ENCODE measurements around the gene IRF5.

Gene IRF5

DNA sequence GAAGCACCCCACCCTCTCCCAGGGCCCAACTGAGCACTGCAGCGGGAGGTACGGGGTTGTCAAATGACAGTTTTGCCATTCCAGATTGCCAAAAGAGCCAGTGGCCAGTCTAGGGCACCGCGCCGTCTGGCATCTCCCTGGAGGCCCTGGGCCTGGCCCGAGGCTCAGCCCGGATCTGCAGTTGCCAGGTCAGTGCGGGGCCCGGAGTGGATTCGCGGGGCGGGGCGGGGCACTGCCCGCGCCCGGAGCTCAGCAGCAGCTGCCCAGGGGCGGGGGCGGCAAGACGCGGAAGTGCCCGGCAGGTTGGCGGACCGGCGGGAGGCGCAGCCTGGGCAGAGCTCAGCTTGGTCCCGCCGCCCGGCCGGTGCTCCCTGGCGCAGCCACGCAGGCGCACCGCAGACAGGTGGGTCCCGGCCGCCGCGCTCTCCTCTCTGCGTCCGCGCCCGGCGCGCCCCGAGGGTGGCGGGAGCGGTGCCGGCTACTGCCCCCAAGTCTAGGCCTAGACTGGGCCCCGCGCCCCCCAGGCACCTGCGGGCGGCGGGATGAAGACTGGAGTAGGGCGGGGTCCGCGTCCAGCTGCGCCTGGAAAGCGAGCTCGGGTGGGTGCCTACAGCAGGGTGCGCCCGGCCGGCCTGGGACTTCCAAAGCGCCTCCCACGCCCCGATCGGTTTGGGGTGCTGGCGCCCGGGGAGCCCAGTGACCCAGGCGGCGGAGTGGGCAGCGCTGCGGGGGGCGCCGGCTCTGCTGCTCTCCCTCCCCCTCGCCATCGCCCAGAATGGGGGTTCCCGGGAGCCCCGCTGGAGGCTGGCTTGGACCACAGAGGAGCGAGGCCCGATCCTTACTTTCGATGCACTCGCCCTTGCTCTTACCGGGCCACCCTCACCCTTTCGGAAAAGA, at the start of gene IRF5:
IRF5 (plus strand) TSS at position 281 of the 897 bp plus-strand sequence. CDS start 4,155 bp downstream, outside the sequence.
- DNase-seq (ENCODE audit: extremely low spot score) = no peak

GRCh38 chr7:128888039-128888755, 49.5 kb upstream of the IRF5 start:
- no peak for DNase-seq (ENCODE audit: extremely low spot score)
- CTCF ChIA-PET = no interaction called here
- POLR2A ChIA-PET = no interaction called here
- no peak for TF ChIP-seq PKNOX1 (IDR thresholded peaks at IDR 0.05)
- TF ChIP-seq FOXM1 (IDR thresholded peaks at IDR 0.05; ENCODE audit: borderline replicate concordance) = no peak
- no peak for TF ChIP-seq HDGF (IDR thresholded peaks at IDR 0.05; ENCODE audit: borderline replicate concordance)
- TF ChIP-seq TARDBP (IDR thresholded peaks at IDR 0.05) = no peak
- TF ChIP-seq FOXK2 (IDR thresholded peaks at IDR 0.05) = no peak
- no peak for TF ChIP-seq L3MBTL2 (conservative IDR thresholded peaks at IDR 0.05)
- TF ChIP-seq NFRKB (IDR thresholded peaks at IDR 0.05) = no peak
- TF ChIP-seq BHLHE40 (IDR thresholded peaks at IDR 0.05; ENCODE audit: borderline replicate concordance) = no peak
- no peak for TF ChIP-seq ARNT (IDR thresholded peaks at IDR 0.05)
- no peak for TF ChIP-seq FOXA1 (IDR thresholded peaks at IDR 0.05)
- TF ChIP-seq SP1 (IDR thresholded peaks at IDR 0.05) = no peak
- no peak for TF ChIP-seq SUZ12 (IDR thresholded peaks at IDR 0.05)
- no peak for TF ChIP-seq LEF1 (IDR thresholded peaks at IDR 0.05; ENCODE audit: borderline replicate concordance)

More for the DNA sequence above, at the start of gene IRF5:
- ChIA-PET CTCF (no interaction called here), POLR2A (no interaction called here)
- TF ChIP-seq SUZ12 (IDR thresholded peaks at IDR 0.05) (no peak), LEF1 (IDR thresholded peaks at IDR 0.05; ENCODE audit: borderline replicate concordance) (no peak), ARNT (IDR thresholded peaks at IDR 0.05) (no peak), ZNF384 (IDR thresholded peaks at IDR 0.05) (no peak), TARDBP (IDR thresholded peaks at IDR 0.05) (no peak), PKNOX1 (IDR thresholded peaks at IDR 0.05) (no peak), CTBP1 (IDR thresholded peaks at IDR 0.05; ENCODE audit: borderline replicate concordance) (no peak), BHLHE40 (IDR thresholded peaks at IDR 0.05; ENCODE audit: borderline replicate concordance) (no peak), SP1 (IDR thresholded peaks at IDR 0.05) (no peak), FOXK2 (IDR thresholded peaks at IDR 0.05) (no peak)

GRCh38 chr7:128888756-128889095, 49.0 kb upstream of the IRF5 start:
- DNase-seq (ENCODE audit: extremely low spot score) = no peak
- ChIA-PET CTCF (interaction anchor here (0.6 kb wide), 1 partner anchor 23 kb away, joined by 3 read pairs; no protein-coding TSS in a partner anchor), POLR2A (no interaction called here)
- no peak for TF ChIP-seq SUZ12 (IDR thresholded peaks at IDR 0.05)
- no peak for TF ChIP-seq BHLHE40 (IDR thresholded peaks at IDR 0.05; ENCODE audit: borderline replicate concordance)
- no peak for TF ChIP-seq FOXK2 (IDR thresholded peaks at IDR 0.05)
- TF ChIP-seq CTBP1 (IDR thresholded peaks at IDR 0.05; ENCODE audit: borderline replicate concordance) = no peak
- TF ChIP-seq NFRKB (IDR thresholded peaks at IDR 0.05) = no peak
- TF ChIP-seq ARNT (IDR thresholded peaks at IDR 0.05) = no peak

- POLR2A ChIA-PET = no interaction called here
- CTCF ChIA-PET = interaction anchor here (0.6 kb wide), 1 partner anchor 23 kb away, joined by 3 read pairs; no protein-coding TSS in a partner anchor
- no peak for DNase-seq (ENCODE audit: extremely low spot score)
- no peak for TF ChIP-seq ZNF384 (IDR thresholded peaks at IDR 0.05)
- no peak for TF ChIP-seq TARDBP (IDR thresholded peaks at IDR 0.05)
- no peak for TF ChIP-seq ELF4 (IDR thresholded peaks at IDR 0.05)
Observed at GRCh38 chr7:128889121-128889520, 48.6 kb upstream of the IRF5 start.

GRCh38 chr7:128890306-128891109, 47.2 kb upstream of the IRF5 start:
- CTCF ChIA-PET = no interaction called here
- POLR2A ChIA-PET = no interaction called here
- no peak for DNase-seq (ENCODE audit: extremely low spot score)
- TF ChIP-seq NFRKB (IDR thresholded peaks at IDR 0.05) (no peak), TARDBP (IDR thresholded peaks at IDR 0.05) (no peak), HDGF (IDR thresholded peaks at IDR 0.05; ENCODE audit: borderline replicate concordance) (no peak), ZNF384 (IDR thresholded peaks at IDR 0.05) (no peak), SP1 (IDR thresholded peaks at IDR 0.05) (no peak)

DNA sequence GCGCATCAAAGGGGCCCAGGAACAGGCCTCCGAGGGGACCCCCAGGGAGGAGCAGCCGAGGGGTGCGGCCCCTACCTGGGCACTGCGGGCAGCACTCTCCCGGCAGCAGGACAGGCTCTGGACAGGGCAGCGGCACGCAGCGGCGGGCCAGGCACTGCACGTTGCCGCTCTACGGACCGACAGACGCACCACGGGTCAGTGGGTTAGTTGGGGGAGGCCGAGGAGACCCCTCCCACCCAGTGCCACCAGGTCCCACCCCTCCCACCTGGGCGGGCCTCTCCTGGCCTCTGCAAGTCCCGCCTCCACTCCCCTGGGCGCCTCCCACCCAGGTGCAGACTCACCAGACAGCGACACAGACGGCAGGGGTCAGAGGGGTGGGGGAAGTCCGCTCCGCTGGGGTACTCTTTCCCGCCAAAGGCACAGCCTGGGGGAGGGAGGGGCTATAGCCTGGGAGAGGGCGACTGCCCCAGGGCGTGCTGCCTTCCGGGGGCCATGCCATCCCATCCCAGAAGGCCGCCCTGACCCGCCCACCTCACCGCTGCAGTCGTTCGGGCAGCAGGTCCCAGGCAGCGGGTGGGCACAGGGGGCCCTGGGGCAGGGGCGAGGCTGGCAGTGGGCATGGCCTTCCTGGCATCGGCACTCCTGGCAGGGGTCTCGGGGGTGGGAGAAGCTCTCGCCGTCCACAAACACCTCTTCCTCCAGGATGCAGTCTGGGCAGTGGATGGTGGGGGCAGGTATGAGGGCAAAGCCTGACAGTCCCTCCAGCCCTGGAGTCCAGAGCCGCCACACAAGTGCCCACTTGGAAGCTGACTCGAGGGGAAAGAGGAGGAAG, 46.4 kb upstream of the IRF5 start:
- DNase-seq (ENCODE audit: extremely low spot score) = no peak
- TF ChIP-seq SUZ12 (IDR thresholded peaks at IDR 0.05) (no peak), HDGF (IDR thresholded peaks at IDR 0.05; ENCODE audit: borderline replicate concordance) (no peak), NFRKB (IDR thresholded peaks at IDR 0.05) (no peak), ZNF384 (IDR thresholded peaks at IDR 0.05) (no peak), TARDBP (IDR thresholded peaks at IDR 0.05) (no peak), CTBP1 (IDR thresholded peaks at IDR 0.05; ENCODE audit: borderline replicate concordance) (no peak), FOXK2 (IDR thresholded peaks at IDR 0.05) (no peak), ELF4 (IDR thresholded peaks at IDR 0.05) (no peak), ARNT (IDR thresholded peaks at IDR 0.05) (no peak), BHLHE40 (IDR thresholded peaks at IDR 0.05; ENCODE audit: borderline replicate concordance) (no peak), PKNOX1 (IDR thresholded peaks at IDR 0.05) (no peak), SP1 (IDR thresholded peaks at IDR 0.05) (no peak), LEF1 (IDR thresholded peaks at IDR 0.05; ENCODE audit: borderline replicate concordance) (no peak), FOXM1 (IDR thresholded peaks at IDR 0.05; ENCODE audit: borderline replicate concordance) (no peak), FOXA1 (IDR thresholded peaks at IDR 0.05) (no peak), L3MBTL2 (conservative IDR thresholded peaks at IDR 0.05) (no peak)
- POLR2A ChIA-PET = no interaction called here

More for the DNA sequence above, 46.4 kb upstream of the IRF5 start:
- CTCF ChIA-PET = no interaction called here
